GM21367 (cell line): ENCODE results near the gene THADA.
"Not testable (repeated sequence)": the region's sequence is repeated elsewhere in the genome, so short reads cannot be mapped to it uniquely, and the experiment has no call there.

Experiments
- ATAC-seq: cut with Tn5 transposase; IDR thresholded peaks from one replicate; pipeline ENCODE4 v1.9.1; 2021; ENCODE audit not compliant: unreplicated experiment

Gene THADA

GRCh38 chr2:43194121-43194869, 401.5 kb downstream of the THADA start:
- ATAC-seq: no peak

GRCh38 chr2:43193652-43194120, 402.2 kb downstream of the THADA start:
- no peak for ATAC-seq

GRCh38 chr2:43192744-43193651, 402.8 kb downstream of the THADA start:
- ATAC-seq: no peak

- ATAC-seq: no peak
Measured at GRCh38 chr2:43191947-43192516, 403.8 kb downstream of the THADA start.

GRCh38 chr2:43190311-43191052, 405.4 kb downstream of the THADA start:
- no peak for ATAC-seq

- ATAC-seq: not testable (repeated sequence)
Measured at GRCh38 chr2:43189861-43190260, 406.0 kb downstream of the THADA start.

- no peak for ATAC-seq
Measured at GRCh38 chr2:43188561-43189386, 407.1 kb downstream of the THADA start.

GRCh38 chr2:43186679-43187374, 409.0 kb downstream of the THADA start:
- no peak for ATAC-seq

- ATAC-seq: no peak
Measured at GRCh38 chr2:43186321-43186678, 409.5 kb downstream of the THADA start.

- no peak for ATAC-seq
Measured at GRCh38 chr2:43185146-43185545, 410.7 kb downstream of the THADA start.

GRCh38 chr2:43184339-43184895, 411.4 kb downstream of the THADA start:
- ATAC-seq: no peak

GRCh38 chr2:43183743-43184142, 412.1 kb downstream of the THADA start:
- no peak for ATAC-seq

- no peak for ATAC-seq
Measured at GRCh38 chr2:43180897-43181296, 414.9 kb downstream of the THADA start.
